Measurements from ENCODE around the gene KMT2A.
"Not testable (repeated sequence)": the region's sequence is repeated elsewhere in the genome, so short reads cannot be mapped to it uniquely, and the experiment has no call there.

KMT2A gene

DNA sequence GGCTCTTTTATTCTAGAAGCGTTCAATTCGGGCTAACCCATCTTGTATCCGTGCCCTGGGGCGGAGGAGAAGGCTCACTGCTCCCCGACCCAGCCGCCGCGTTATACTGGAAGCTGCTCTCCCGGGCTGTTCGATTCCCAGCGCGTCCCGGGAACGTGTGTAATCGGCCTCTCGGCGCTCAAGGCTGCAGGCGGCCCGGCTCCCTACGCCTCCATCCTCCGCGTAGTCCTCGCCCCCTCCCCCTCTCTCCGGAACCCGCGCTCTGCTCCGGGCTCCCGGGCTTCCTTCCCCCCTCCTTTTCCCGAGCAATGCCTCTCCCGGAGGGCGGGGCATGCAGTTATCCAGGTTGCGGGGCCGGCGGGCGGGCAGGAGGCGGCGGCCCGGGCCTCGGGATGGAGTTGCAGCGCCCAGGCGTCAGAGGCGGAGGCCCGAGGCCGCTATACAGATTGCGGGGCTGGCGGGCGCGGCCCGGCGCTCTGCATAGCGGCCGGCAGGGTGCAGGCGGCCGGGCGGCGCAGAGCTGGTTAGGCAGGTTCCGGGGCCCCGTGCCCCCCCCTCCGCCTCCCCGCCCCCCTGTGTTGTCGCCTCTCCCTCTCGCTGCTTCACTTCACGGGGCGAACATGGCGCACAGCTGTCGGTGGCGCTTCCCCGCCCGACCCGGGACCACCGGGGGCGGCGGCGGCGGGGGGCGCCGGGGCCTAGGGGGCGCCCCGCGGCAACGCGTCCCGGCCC lies at the start of gene KMT2A:
KMT2A (plus strand) TSS at position 600 of the 732 bp plus-strand sequence; CDS start at position 621, 21 bp downstream.
- peak; percentile 96 for DNase-seq (ENCODE audit: low read depth)

DNA sequence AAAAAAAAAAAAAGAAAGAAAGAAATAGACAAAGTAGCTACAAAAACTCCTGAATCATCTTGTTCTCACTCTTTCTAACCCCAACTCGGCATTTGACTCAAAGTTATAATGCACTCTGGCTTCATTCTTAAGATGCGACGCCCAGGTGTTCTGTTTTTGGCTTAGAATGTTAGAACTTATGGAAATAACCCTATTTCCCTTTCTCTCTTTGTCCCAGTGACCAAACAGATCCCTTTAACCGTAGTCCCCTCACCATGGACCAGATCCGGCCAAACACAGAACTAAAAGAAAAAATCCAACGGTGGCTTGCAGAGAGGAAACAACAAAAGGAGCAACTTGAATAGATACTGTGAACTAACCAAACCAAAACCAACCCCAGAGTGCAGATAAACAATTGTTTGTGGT lies 40.2 kb upstream of the KMT2A start:
- DNase-seq (ENCODE audit: low read depth), result no peak

GRCh38 chr11:118397448-118397847 lies 38.8 kb upstream of the KMT2A start:
- DNase-seq (ENCODE audit: low read depth), result no peak

GRCh38 chr11:118398791-118399559 lies 37.3 kb upstream of the KMT2A start:
- DNase-seq (ENCODE audit: low read depth), result no peak

GRCh38 chr11:118401151-118401879 lies 35.0 kb upstream of the KMT2A start, which contains the start of gene ATP5MG:
TSS of gene ATP5MG (plus strand) at chr11:118401606. CDS start at chr11:118401666, 60 bp downstream.
- DNase-seq (ENCODE audit: low read depth), result peak; percentile 77

- DNase-seq (ENCODE audit: low read depth), result peak; percentile 54
These were observed 34.3 kb upstream of the KMT2A start for GRCh38 chr11:118401880-118402590.

- not testable (repeated sequence) for DNase-seq (ENCODE audit: low read depth)
These were observed 33.7 kb upstream of the KMT2A start for GRCh38 chr11:118402594-118402993.

- DNase-seq (ENCODE audit: low read depth), result no peak
These were observed 29.6 kb upstream of the KMT2A start for GRCh38 chr11:118406599-118407166.

GRCh38 chr11:118410055-118410745 lies 26.1 kb upstream of the KMT2A start:
- DNase-seq (ENCODE audit: low read depth), result no peak

DNA sequence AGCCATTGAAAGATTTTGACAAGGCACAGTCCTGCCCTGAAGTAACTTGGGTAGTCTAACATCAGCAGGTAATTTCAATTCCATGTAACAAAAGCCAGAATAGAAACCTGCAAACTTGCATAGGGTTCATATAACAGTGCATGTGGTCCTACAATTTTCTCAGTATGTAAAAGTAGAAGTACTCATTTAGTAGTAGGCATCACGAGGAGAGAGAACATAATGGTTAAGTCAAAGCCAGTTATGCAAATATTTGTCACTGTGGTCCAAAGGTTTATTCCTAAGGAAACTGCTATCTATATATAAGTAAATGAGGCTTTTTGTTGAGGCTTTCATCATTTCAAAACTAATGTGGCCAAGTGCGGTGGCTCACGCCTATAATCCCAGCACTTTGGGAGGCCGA lies 24.8 kb upstream of the KMT2A start:
- no peak for DNase-seq (ENCODE audit: low read depth)

GRCh38 chr11:118412921-118413320 lies 23.4 kb upstream of the KMT2A start:
- DNase-seq (ENCODE audit: low read depth), result no peak

- DNase-seq (ENCODE audit: low read depth), result no peak
These were observed 21.1 kb upstream of the KMT2A start for GRCh38 chr11:118415062-118415738.

- DNase-seq (ENCODE audit: low read depth), result peak; percentile 88
These were observed 20.6 kb upstream of the KMT2A start for GRCh38 chr11:118415739-118416068.

DNA sequence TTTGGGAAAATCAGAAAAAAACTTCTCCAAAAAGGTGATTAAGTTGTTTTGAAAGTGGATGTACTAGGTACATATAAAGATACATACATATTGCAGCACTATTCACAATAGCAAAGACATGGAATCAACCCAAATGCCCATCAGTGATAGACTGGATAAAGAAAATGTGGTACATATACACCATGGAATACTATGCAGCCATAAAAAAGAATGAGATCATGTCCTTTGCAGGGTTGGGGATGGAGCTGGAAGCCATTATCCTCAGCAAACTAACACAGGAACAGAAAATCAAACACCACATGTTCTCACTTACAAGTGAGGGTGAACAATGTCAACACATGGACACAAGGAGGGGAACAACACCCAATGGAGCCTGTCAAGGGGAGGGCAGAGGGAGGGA lies 19.4 kb upstream of the KMT2A start:
- DNase-seq (ENCODE audit: low read depth), result not testable (repeated sequence)

GRCh38 chr11:118417801-118418200 lies 18.5 kb upstream of the KMT2A start:
- DNase-seq (ENCODE audit: low read depth), result no peak

GRCh38 chr11:118418766-118419165 lies 17.5 kb upstream of the KMT2A start:
- DNase-seq (ENCODE audit: low read depth), result no peak

DNA sequence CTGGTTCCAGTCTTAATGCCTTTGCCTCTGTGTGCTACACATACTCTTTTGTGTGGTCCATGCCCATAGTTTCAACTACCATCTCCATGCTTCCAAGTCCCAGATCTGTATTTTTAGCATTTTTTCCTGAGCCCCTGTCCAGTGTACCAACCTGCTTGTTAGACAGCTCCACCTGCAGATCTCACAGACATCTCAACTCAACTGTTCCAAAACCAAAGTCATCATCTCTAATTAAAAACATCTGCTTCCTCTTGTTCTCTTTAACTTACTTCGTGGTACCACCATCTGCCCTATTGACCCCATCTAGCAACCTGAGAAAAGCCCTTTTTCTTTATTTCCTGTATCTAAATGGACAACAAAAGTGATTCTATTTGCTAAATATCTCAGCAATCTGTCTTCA lies 8.6 kb upstream of the KMT2A start:
- no peak for DNase-seq (ENCODE audit: low read depth)

- DNase-seq (ENCODE audit: low read depth), result no peak
These were observed 5.3 kb upstream of the KMT2A start for GRCh38 chr11:118430956-118431355.

- DNase-seq (ENCODE audit: low read depth), result no peak
These were observed 2.2 kb upstream of the KMT2A start for GRCh38 chr11:118434123-118434552.

DNA sequence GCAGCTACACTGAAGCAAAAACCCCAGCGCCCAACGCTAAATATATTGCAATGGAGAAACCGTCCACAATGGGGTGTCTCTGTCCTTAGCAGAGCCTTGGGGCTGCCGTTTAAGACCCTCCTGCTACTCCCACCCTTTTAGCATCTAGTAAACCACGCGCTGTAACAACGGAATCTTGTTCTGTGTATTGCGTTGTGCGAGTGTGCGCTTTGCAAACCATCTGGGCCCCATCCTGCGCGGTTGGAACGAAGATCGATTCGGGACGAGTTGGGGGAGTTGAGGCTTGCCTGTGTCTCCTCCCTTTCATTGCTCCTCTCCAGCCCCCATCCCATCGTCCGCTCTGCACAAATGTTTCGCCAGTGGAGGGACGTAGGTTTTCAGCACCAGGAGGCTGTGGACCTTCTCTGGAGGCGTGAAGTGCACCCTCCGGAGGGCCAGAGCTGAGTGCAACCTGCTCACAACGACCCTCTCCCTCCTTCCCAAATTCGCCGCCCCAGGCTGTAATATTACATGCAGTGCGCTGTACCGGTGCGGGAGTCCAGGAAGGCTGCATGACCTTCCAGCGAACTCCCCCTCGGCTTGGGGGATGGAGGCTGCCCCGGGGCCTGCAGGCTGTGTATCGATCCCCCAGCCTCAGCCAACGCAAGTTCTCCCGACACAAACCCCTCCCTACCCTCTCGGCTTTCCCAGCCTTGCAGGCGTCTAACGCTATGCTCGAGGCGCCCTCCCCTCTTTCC lies 1.6 kb upstream of the KMT2A start:
- no peak for DNase-seq (ENCODE audit: low read depth)

Measured in stromal cell of bone marrow (primary cell).